ENCODE measurements around the gene ZBTB8A.

The ZBTB8A gene

GRCh38 chr1:32538887-32539583 lies at the start of gene ZBTB8A:
ZBTB8A (plus strand) TSS chr1:32539427; CDS start chr1:32592932, 53,505 bp downstream.
- peaks cover 9% of the 10 kb centered on the region for H3K4me1 ChIP-seq (ENCODE audit: insufficient read depth, low read length)
- peak within 1 kb of the TSS; percentile 72 for H3K27ac ChIP-seq (ENCODE audit: low read depth, low read length)
- peak within 1 kb of the TSS; percentile 14 for H3K9ac ChIP-seq (ENCODE audit: low read length)
- H3K4me3 ChIP-seq (ENCODE audit: low read depth in 1 of 2, low read length in 2 of 2), result peak within 1 kb of the TSS; percentile 54 to 74
- H3K9me3 ChIP-seq (ENCODE audit: low read length), result no peaks in the 10 kb centered on the region
- H3K36me3 ChIP-seq (ENCODE audit: insufficient read depth, low read length), result no peaks in the 10 kb centered on the region
- H3K27me3 ChIP-seq (ENCODE audit: control insufficient read depth in 1 of 2, insufficient read depth in 2 of 2, low read length in 2 of 2), result no peaks in the 10 kb centered on the region

DNA sequence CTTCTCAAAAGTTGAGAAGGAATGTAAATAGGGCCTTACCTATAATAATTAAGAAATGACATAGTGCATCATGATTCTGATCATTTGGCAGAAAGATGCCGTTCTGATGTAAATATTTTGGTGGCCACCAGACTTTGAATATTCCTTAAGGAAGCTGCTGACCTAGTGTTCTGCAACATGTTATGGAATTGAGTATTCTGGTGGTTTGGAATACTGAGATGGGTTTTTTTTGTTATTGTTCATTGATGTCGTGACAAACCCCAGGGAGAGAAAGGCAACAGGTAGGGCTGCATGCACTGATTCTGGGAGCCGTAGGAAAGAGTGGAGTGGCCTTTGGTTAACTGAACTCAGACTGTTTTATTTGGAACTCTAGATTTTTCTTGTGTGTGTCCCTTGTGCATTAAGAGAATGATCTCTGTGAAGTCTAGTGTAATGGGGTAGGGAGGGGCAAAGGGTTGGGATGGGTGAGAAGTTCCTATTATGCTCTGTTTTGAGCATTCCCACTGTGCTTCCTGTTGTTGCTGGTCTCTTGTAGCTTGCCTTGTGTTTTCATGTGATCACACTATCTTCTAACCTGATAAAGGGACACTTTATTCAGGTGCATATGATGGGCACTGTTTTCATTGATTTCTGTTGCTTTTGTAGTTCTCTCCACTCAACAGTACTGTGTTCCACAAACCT lies 49.3 kb upstream of the ZBTB8A start:
- no peaks in the 10 kb centered on the region for H3K4me1 ChIP-seq (ENCODE audit: insufficient read depth, low read length)
- H3K36me3 ChIP-seq (ENCODE audit: insufficient read depth, low read length), result no peaks in the 10 kb centered on the region
- no peaks in the 10 kb centered on the region for H3K9me3 ChIP-seq (ENCODE audit: low read length)
- no peak overlapping the region for H3K27ac ChIP-seq (ENCODE audit: low read depth, low read length)
- no peaks in the 10 kb centered on the region for H3K27me3 ChIP-seq (ENCODE audit: control insufficient read depth in 1 of 2, insufficient read depth in 2 of 2, low read length in 2 of 2)
- H3K9ac ChIP-seq (ENCODE audit: low read length), result no peak overlapping the region
- H3K4me3 ChIP-seq (ENCODE audit: low read depth in 1 of 2, low read length in 2 of 2), result no peak overlapping the region

DNA sequence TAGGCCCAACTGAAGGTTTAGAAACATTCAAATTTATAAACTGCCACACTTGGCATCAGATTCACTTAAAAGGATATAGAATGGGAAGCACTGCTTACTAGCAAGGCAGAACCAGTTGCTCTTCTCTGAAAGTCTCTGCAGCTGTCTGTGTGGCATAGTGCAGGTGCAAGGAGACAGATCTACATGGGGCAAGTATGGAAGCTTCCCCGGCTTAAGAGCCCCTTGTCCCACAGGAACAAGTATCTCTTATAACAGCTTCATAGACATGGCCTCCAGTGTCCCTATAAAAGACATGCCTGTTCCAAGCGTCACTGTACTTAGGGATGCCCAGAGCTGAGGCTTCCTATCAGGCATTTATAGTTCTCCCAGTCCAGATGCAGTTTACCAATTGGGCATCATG lies 47.8 kb upstream of the ZBTB8A start:
- Histone ChIP-seq H3K27me3 (ENCODE audit: control insufficient read depth in 1 of 2, insufficient read depth in 2 of 2, low read length in 2 of 2) (no peaks in the 10 kb centered on the region), H3K36me3 (ENCODE audit: insufficient read depth, low read length) (no peaks in the 10 kb centered on the region), H3K9me3 (ENCODE audit: low read length) (no peaks in the 10 kb centered on the region), H3K9ac (ENCODE audit: low read length) (no peak overlapping the region), H3K4me1 (ENCODE audit: insufficient read depth, low read length) (no peaks in the 10 kb centered on the region), H3K27ac (ENCODE audit: low read depth, low read length) (no peak overlapping the region), H3K4me3 (ENCODE audit: low read depth in 1 of 2, low read length in 2 of 2) (no peak overlapping the region)

GRCh38 chr1:32494196-32494595 lies 45.0 kb upstream of the ZBTB8A start:
- no peaks in the 10 kb centered on the region for H3K27me3 ChIP-seq (ENCODE audit: control insufficient read depth in 1 of 2, insufficient read depth in 2 of 2, low read length in 2 of 2)
- H3K36me3 ChIP-seq (ENCODE audit: insufficient read depth, low read length), result no peaks in the 10 kb centered on the region
- H3K27ac ChIP-seq (ENCODE audit: low read depth, low read length), result no peak overlapping the region
- H3K9me3 ChIP-seq (ENCODE audit: low read length), result no peaks in the 10 kb centered on the region
- H3K4me1 ChIP-seq (ENCODE audit: insufficient read depth, low read length), result no peaks in the 10 kb centered on the region
- H3K9ac ChIP-seq (ENCODE audit: low read length), result no peak overlapping the region
- no peak overlapping the region for H3K4me3 ChIP-seq (ENCODE audit: low read depth in 1 of 2, low read length in 2 of 2)

- H3K4me1 ChIP-seq (ENCODE audit: insufficient read depth, low read length), result no peaks in the 10 kb centered on the region
- H3K4me3 ChIP-seq (ENCODE audit: low read depth in 1 of 2, low read length in 2 of 2), result no peak overlapping the region
- H3K9ac ChIP-seq (ENCODE audit: low read length), result no peak overlapping the region
- H3K9me3 ChIP-seq (ENCODE audit: low read length), result no peaks in the 10 kb centered on the region
- H3K36me3 ChIP-seq (ENCODE audit: insufficient read depth, low read length), result no peaks in the 10 kb centered on the region
- H3K27ac ChIP-seq (ENCODE audit: low read depth, low read length), result no peak overlapping the region
- H3K27me3 ChIP-seq (ENCODE audit: control insufficient read depth in 1 of 2, insufficient read depth in 2 of 2, low read length in 2 of 2), result no peaks in the 10 kb centered on the region
Observed at GRCh38 chr1:32494711-32495337, 44.4 kb upstream of the ZBTB8A start.

- Histone ChIP-seq H3K9ac (ENCODE audit: low read length) (no peak overlapping the region), H3K27ac (ENCODE audit: low read depth, low read length) (no peak overlapping the region), H3K4me3 (ENCODE audit: low read depth in 1 of 2, low read length in 2 of 2) (no peak overlapping the region)
Observed at GRCh38 chr1:32496127-32496526, 43.1 kb upstream of the ZBTB8A start.

DNA sequence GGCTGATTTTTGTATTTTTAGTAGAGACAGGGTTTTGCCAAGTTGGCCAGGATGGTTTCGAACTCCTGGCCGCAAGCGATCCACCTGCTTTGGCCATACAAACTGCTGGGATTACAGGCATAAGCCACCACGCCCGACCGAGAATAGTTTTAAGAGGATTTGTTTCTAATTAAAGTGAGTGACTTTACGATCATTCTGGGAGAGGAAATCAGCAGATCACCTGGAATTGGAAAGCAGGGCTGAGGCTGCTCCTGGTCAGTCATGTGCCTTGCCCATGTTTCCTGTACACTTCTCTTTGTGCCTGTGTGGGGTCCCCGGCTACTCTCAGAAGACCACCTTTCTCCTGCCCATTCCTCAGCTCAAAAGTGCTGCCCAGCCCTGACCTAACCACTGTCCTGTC lies 40.5 kb upstream of the ZBTB8A start:
- no peak overlapping the region for H3K4me3 ChIP-seq (ENCODE audit: low read depth in 1 of 2, low read length in 2 of 2)
- H3K27me3 ChIP-seq (ENCODE audit: control insufficient read depth in 1 of 2, insufficient read depth in 2 of 2, low read length in 2 of 2), result no peaks in the 10 kb centered on the region
- no peak overlapping the region for H3K27ac ChIP-seq (ENCODE audit: low read depth, low read length)
- no peaks in the 10 kb centered on the region for H3K9me3 ChIP-seq (ENCODE audit: low read length)
- no peaks in the 10 kb centered on the region for H3K4me1 ChIP-seq (ENCODE audit: insufficient read depth, low read length)
- no peak overlapping the region for H3K9ac ChIP-seq (ENCODE audit: low read length)
- no peaks in the 10 kb centered on the region for H3K36me3 ChIP-seq (ENCODE audit: insufficient read depth, low read length)

More at GRCh38 chr1:32496127-32496526, 43.1 kb upstream of the ZBTB8A start:
- no peaks in the 10 kb centered on the region for H3K36me3 ChIP-seq (ENCODE audit: insufficient read depth, low read length)
- no peaks in the 10 kb centered on the region for H3K9me3 ChIP-seq (ENCODE audit: low read length)
- no peaks in the 10 kb centered on the region for H3K27me3 ChIP-seq (ENCODE audit: control insufficient read depth in 1 of 2, insufficient read depth in 2 of 2, low read length in 2 of 2)
- no peaks in the 10 kb centered on the region for H3K4me1 ChIP-seq (ENCODE audit: insufficient read depth, low read length)

DNA sequence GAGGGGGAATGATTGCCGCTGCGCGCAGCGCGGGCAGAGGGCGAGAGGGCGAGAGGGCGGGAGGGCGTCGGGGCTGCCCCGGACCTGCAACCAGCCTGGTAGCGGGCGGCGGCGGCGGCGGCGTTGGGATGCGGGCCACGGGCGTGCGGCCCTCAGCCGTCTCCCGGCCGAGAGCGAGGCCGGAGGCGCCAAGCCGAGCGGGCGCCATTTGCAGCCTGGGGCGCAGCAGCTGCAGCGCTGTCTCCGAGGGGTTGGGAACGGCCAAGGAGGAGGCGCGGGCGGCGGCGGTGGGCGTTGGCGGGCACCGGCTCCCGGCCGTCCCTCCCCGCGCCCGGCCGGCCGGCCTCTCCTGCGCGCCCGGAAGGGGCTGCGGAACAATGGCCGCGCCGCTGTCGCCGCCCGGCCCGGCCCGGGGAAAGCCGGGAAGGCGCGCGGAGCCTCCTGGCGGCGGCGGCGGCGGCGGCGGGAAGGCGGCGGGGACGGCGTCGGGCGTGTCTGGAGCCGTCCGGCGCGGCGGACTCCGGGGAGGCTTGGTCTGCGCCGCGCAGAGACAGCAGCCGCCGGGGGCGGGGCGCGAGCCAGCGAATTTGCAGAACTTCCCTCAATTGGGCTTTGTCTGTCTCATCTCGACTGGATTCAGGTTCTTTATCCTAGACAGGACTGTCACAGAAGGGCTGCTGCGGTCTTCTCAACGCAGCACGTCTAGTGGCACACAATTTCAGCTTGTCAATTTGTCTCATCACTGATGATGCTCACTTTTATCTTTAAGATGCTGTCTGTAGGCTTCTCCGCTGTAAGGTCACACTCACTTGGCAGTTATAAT lies 38.6 kb upstream of the ZBTB8A start:
- H3K36me3 ChIP-seq (ENCODE audit: insufficient read depth, low read length), result no peaks in the 10 kb centered on the region
- H3K27ac ChIP-seq (ENCODE audit: low read depth, low read length), result peak overlapping the region; percentile 80
- H3K4me1 ChIP-seq (ENCODE audit: insufficient read depth, low read length), result no peaks in the 10 kb centered on the region
- no peaks in the 10 kb centered on the region for H3K27me3 ChIP-seq (ENCODE audit: control insufficient read depth in 1 of 2, insufficient read depth in 2 of 2, low read length in 2 of 2)
- H3K9ac ChIP-seq (ENCODE audit: low read length), result no peak overlapping the region
- peak overlapping the region; percentile 54 to 55 for H3K4me3 ChIP-seq (ENCODE audit: low read depth in 1 of 2, low read length in 2 of 2)
- no peaks in the 10 kb centered on the region for H3K9me3 ChIP-seq (ENCODE audit: low read length)

- Histone ChIP-seq H3K27ac (ENCODE audit: low read depth, low read length) (no peak overlapping the region), H3K27me3 (ENCODE audit: control insufficient read depth in 1 of 2, insufficient read depth in 2 of 2, low read length in 2 of 2) (no peaks in the 10 kb centered on the region), H3K4me1 (ENCODE audit: insufficient read depth, low read length) (no peaks in the 10 kb centered on the region), H3K36me3 (ENCODE audit: insufficient read depth, low read length) (no peaks in the 10 kb centered on the region), H3K4me3 (ENCODE audit: low read depth in 1 of 2, low read length in 2 of 2) (no peak overlapping the region), H3K9ac (ENCODE audit: low read length) (no peak overlapping the region), H3K9me3 (ENCODE audit: low read length) (no peaks in the 10 kb centered on the region)
Observed at GRCh38 chr1:32501865-32502264, 37.4 kb upstream of the ZBTB8A start.

- Histone ChIP-seq H3K36me3 (ENCODE audit: insufficient read depth, low read length) (no peaks in the 10 kb centered on the region), H3K27me3 (ENCODE audit: control insufficient read depth in 1 of 2, insufficient read depth in 2 of 2, low read length in 2 of 2) (no peaks in the 10 kb centered on the region), H3K9me3 (ENCODE audit: low read length) (no peaks in the 10 kb centered on the region), H3K4me3 (ENCODE audit: low read depth in 1 of 2, low read length in 2 of 2) (no peak overlapping the region), H3K27ac (ENCODE audit: low read depth, low read length) (no peak overlapping the region), H3K4me1 (ENCODE audit: insufficient read depth, low read length) (no peaks in the 10 kb centered on the region), H3K9ac (ENCODE audit: low read length) (no peak overlapping the region)
Observed at GRCh38 chr1:32503153-32503552, 36.1 kb upstream of the ZBTB8A start.

GRCh38 chr1:32507021-32507420 lies 32.2 kb upstream of the ZBTB8A start:
- Histone ChIP-seq H3K27ac (ENCODE audit: low read depth, low read length) (no peak overlapping the region), H3K9me3 (ENCODE audit: low read length) (no peaks in the 10 kb centered on the region), H3K4me1 (ENCODE audit: insufficient read depth, low read length) (no peaks in the 10 kb centered on the region), H3K9ac (ENCODE audit: low read length) (no peak overlapping the region), H3K4me3 (ENCODE audit: low read depth in 1 of 2, low read length in 2 of 2) (no peak overlapping the region), H3K36me3 (ENCODE audit: insufficient read depth, low read length) (no peaks in the 10 kb centered on the region), H3K27me3 (ENCODE audit: control insufficient read depth in 1 of 2, insufficient read depth in 2 of 2, low read length in 2 of 2) (no peaks in the 10 kb centered on the region)

All from muscle layer of colon (tissue), 2 donors.